ENCODE measurements around the gene CLEC20A.

Gene CLEC20A

GRCh38 chr1:178536329-178536728 lies 39.6 kb upstream of the CLEC20A start:
- no peak for DNase-seq (ENCODE audit: low read depth)
- no peak overlapping the region for H3K4me3 ChIP-seq (ENCODE audit: low read depth, low read length)
- TF ChIP-seq, protein P1, sequence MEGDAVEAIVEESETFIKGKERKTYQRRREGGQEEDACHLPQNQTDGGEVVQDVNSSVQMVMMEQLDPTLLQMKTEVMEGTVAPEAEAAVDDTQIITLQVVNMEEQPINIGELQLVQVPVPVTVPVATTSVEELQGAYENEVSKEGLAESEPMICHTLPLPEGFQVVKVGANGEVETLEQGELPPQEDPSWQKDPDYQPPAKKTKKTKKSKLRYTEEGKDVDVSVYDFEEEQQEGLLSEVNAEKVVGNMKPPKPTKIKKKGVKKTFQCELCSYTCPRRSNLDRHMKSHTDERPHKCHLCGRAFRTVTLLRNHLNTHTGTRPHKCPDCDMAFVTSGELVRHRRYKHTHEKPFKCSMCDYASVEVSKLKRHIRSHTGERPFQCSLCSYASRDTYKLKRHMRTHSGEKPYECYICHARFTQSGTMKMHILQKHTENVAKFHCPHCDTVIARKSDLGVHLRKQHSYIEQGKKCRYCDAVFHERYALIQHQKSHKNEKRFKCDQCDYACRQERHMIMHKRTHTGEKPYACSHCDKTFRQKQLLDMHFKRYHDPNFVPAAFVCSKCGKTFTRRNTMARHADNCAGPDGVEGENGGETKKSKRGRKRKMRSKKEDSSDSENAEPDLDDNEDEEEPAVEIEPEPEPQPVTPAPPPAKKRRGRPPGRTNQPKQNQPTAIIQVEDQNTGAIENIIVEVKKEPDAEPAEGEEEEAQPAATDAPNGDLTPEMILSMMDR (IDR thresholded peaks at IDR 0.05; ENCODE audit: low read depth, low read length, missing control alignments), result no peak

GRCh38 chr1:178534137-178534868 lies 37.5 kb upstream of the CLEC20A start:
- TF ChIP-seq, protein P1 (IDR thresholded peaks at IDR 0.05; ENCODE audit: low read depth, low read length, missing control alignments), result no peak
- H3K4me3 ChIP-seq (ENCODE audit: low read depth, low read length), result no peak overlapping the region
- no peak for DNase-seq (ENCODE audit: low read depth)

DNA sequence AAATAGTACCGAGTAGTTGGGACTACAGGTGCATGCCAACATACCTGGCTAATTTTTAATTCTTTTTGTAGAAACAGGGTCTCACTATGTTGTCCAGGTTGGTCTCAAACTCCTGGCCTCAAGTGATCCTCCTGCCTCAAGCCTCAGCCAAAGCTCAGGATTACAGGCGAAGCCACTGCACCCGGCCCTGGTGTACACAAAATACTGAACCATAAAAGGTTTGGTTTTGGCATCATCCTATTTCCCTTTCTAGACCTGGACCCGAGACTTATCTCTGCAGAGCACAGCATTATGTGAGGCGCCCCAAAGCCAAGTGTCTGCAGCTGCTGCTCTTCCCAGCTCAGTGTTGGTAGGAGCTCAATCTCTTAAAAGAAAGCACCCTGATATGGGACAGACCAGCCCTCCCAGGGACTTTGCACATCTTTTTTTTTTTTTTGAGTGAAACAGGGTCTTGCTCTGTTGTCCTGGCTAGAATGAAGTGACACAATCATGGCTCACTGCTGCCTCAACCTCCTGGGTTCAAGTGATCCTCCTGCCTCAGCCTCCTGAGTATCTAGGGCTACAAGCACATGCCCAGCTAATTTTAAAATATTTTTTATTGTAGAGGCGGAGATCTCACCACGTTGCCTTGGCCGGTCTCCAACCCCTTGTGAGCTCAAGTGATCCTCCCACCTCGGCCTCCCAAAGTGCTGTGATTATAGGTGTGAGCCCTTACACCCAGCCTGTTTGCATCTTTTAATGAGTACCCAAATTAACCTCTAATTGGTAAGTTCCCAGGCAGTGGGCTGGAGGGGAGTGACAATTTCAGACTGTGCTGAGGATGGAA lies 36.6 kb upstream of the CLEC20A start:
- no peak overlapping the region for H3K4me3 ChIP-seq (ENCODE audit: low read depth, low read length)
- DNase-seq (ENCODE audit: low read depth), result no peak
- TF ChIP-seq, protein P1 (IDR thresholded peaks at IDR 0.05; ENCODE audit: low read depth, low read length, missing control alignments), result no peak

DNA sequence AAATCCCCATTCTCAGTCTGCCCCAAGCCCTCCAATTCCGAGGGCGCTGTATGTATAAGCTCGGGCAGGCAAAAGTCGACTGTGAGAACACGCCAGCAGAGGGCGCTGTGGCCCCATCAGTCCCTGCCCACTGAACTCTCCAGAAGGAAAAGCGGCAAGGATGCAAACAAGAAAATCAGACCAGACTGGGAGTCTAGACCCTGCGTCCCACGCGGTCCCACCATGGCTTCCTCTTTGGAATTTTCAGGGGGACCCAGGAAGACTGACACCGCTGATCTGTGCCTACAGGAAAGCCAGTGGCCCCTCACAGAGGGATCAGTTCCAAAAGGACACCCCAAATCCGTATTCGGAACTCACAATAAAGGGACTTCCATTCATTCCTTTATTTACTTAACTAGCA lies 35.6 kb upstream of the CLEC20A start:
- no peak overlapping the region for H3K4me3 ChIP-seq (ENCODE audit: low read depth, low read length)
- no peak for DNase-seq (ENCODE audit: low read depth)
- TF ChIP-seq, protein P1 (IDR thresholded peaks at IDR 0.05; ENCODE audit: low read depth, low read length, missing control alignments), result peak; percentile 82

DNA sequence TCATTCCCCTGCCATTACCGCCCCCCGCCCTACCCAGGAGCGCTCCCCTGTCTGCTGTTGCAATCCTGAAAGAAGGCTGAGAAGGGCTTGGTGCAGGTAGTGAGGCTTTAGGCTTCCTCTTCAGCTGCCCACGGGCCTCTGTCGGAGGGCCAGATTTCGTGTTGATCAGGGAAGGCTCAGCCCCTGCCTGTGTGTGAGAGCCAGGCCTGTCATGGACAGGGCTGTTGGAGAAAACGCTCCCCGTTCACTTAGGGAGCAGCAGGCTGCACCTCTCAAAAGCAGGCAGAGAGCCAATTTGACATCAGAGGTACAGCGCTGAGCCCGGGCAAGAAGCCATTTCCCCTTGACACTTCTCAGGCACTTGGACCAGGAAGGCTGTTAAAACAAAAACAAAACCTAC lies 35.1 kb upstream of the CLEC20A start:
- no peak for DNase-seq (ENCODE audit: low read depth)
- TF ChIP-seq, protein P1 (IDR thresholded peaks at IDR 0.05; ENCODE audit: low read depth, low read length, missing control alignments), result no peak

GRCh38 chr1:178530502-178530901 lies 33.7 kb upstream of the CLEC20A start:
- DNase-seq (ENCODE audit: low read depth), result no peak
- TF ChIP-seq, protein P1 (IDR thresholded peaks at IDR 0.05; ENCODE audit: low read depth, low read length, missing control alignments), result no peak

More for the DNA sequence above, 35.1 kb upstream of the CLEC20A start:
- no peak overlapping the region for H3K4me3 ChIP-seq (ENCODE audit: low read depth, low read length)

More at GRCh38 chr1:178530502-178530901, 33.7 kb upstream of the CLEC20A start:
- H3K4me3 ChIP-seq (ENCODE audit: low read depth, low read length), result no peak overlapping the region

Data from GM12864 (cell line).